Ovary (tissue), 3 donors: ENCODE results near the gene SORCS2.

Experiments used
- CTCF ChIP-seq, 3 donors: fragments of 450-650 bp in 2 of 3; fragments of 200-600 bp in 1 of 3; IDR thresholded peaks; one replicate each; pipeline versions ENCODE4 v1.5.1 to v1.8.0; 2016 to 2022; ENCODE audit warnings: antibody characterized with exemption in 3 of 3, mild to moderate bottlenecking in 1 of 3
- EP300 ChIP-seq: sonication (generic); formaldehyde crosslinking; IDR thresholded peaks from one replicate; pipeline ENCODE4 v1.6.1; 2017; ENCODE audit warnings: antibody characterized with exemption
- donor health status: DM: no; HTN: no; CAD: no.

- TF ChIP-seq CTCF (IDR thresholded peaks at IDR 0.05) (no peak), EP300 (no peak)
Measured at GRCh38 chr4:7414736-7415510, 222.6 kb downstream of the SORCS2 start.
